AG09319 (cell line): Measurements from ENCODE around the gene PPP3CA.

ENCODE experiments used
- DNase-seq: peaks from one replicate; pipeline ENCODE4 v3.0.0-alpha.2; 2010; ENCODE audit warnings: low read depth; ENCODE audit errors: extremely low read depth
- CTCF ChIP-seq: IDR thresholded peaks from 2 replicates; pipeline ENCODE4 v1.5.1; 2011; ENCODE audit warnings: low read depth, mild to moderate bottlenecking, inconsistent platforms, low read length, moderate library complexity

Gene PPP3CA

GRCh38 chr4:101355767-101356702 lies 8.7 kb upstream of the PPP3CA start:
- no peak for TF ChIP-seq CTCF
- peak; percentile 70 for DNase-seq

GRCh38 chr4:101355246-101355645 lies 7.9 kb upstream of the PPP3CA start:
- TF ChIP-seq CTCF: no peak
- no peak for DNase-seq

GRCh38 chr4:101349801-101350064 lies 2.4 kb upstream of the PPP3CA start:
- DNase-seq: no peak
- TF ChIP-seq CTCF: no peak

GRCh38 chr4:101348995-101349800 lies 1.9 kb upstream of the PPP3CA start:
- DNase-seq: no peak

GRCh38 chr4:101348367-101348827 lies 1.1 kb upstream of the PPP3CA start:
- no peak for TF ChIP-seq CTCF
- DNase-seq: no peak

More at GRCh38 chr4:101348995-101349800, 1.9 kb upstream of the PPP3CA start:
- TF ChIP-seq CTCF: no peak

GRCh38 chr4:101347557-101348366 lies 436 bp upstream of the PPP3CA start:
- DNase-seq: peak; percentile 96
- peak; percentile 11 for TF ChIP-seq CTCF
